Measurements from ENCODE around the gene CERS6.

DNA sequence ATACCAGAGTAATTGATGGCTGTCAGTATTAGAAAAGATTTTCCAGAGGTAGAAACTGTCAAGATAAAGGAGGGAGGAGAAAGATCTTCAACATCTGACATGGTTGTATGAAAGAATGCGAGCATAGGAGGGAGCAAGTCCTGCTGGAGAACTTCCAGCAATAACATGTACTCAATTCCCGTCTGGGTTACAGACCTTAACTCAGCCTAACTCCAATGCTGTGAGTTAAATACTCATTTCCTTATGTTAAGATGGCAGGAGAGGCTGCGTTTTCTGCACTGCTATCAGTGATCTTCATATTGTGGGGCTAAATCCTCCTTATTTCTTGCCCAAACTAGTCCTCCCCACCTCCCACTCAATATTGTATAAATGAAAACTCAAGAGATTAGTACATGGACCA, 6.7 kb upstream of the CERS6 start:
- TF ChIP-seq, protein P1, sequence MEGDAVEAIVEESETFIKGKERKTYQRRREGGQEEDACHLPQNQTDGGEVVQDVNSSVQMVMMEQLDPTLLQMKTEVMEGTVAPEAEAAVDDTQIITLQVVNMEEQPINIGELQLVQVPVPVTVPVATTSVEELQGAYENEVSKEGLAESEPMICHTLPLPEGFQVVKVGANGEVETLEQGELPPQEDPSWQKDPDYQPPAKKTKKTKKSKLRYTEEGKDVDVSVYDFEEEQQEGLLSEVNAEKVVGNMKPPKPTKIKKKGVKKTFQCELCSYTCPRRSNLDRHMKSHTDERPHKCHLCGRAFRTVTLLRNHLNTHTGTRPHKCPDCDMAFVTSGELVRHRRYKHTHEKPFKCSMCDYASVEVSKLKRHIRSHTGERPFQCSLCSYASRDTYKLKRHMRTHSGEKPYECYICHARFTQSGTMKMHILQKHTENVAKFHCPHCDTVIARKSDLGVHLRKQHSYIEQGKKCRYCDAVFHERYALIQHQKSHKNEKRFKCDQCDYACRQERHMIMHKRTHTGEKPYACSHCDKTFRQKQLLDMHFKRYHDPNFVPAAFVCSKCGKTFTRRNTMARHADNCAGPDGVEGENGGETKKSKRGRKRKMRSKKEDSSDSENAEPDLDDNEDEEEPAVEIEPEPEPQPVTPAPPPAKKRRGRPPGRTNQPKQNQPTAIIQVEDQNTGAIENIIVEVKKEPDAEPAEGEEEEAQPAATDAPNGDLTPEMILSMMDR (IDR thresholded peaks at IDR 0.05) = no peak
- TF ChIP-seq POLR2AphosphoS5 (IDR thresholded peaks at IDR 0.05) (no peak), POLR2A (IDR thresholded peaks at IDR 0.05) (no peak)
